Ishikawa (cell line): ENCODE results near the gene TXNL1.

Experiments used
- CEBPB ChIP-seq: IDR thresholded peaks from 2 replicates; pipeline ENCODE4 v1.6.1; 2012
- CREB1 ChIP-seq: IDR thresholded peaks from 2 replicates; pipeline ENCODE4 v1.6.1; 2012; ENCODE audit warnings: low read depth
- EGR1 ChIP-seq: IDR thresholded peaks from 2 replicates; pipeline ENCODE4 v1.6.1; 2012
- EP300 ChIP-seq: IDR thresholded peaks from 2 replicates; pipeline ENCODE4 v1.6.1; 2012; ENCODE audit warnings: borderline replicate concordance
- FOXM1 ChIP-seq: IDR thresholded peaks from 2 replicates; pipeline ENCODE4 v1.6.1; 2012; ENCODE audit warnings: low read depth, borderline replicate concordance
- NFIC ChIP-seq: IDR thresholded peaks from 2 replicates; pipeline ENCODE4 v1.6.1; 2012
- RAD21 ChIP-seq: IDR thresholded peaks from 2 replicates; pipeline ENCODE4 v1.6.1; 2012; ENCODE audit warnings: low read depth
- REST ChIP-seq: IDR thresholded peaks from 2 replicates; pipeline ENCODE4 v1.6.1; 2012; ENCODE audit warnings: low read depth, mild to moderate bottlenecking
- TAF1 ChIP-seq: IDR thresholded peaks from 2 replicates; pipeline ENCODE4 v1.6.1; 2012; ENCODE audit warnings: low read depth, mild to moderate bottlenecking
- TCF12 ChIP-seq: IDR thresholded peaks from 2 replicates; pipeline ENCODE4 v1.6.1; 2012; ENCODE audit warnings: low read depth
- TEAD4 ChIP-seq: IDR thresholded peaks from 2 replicates; pipeline ENCODE4 v1.6.1; 2012
- YY1 ChIP-seq: IDR thresholded peaks from 2 replicates; pipeline ENCODE4 v1.6.1; 2012; ENCODE audit warnings: low read depth
- ZBTB7A ChIP-seq: IDR thresholded peaks from 2 replicates; pipeline ENCODE4 v1.6.1; 2012; ENCODE audit warnings: low read depth
- TF ChIP-seq, protein P1 (sequence below): IDR thresholded peaks from 2 replicates; pipeline ENCODE4 v1.6.1; 2012
- TF ChIP-seq, protein P2 (sequence below): IDR thresholded peaks from 2 replicates; pipeline ENCODE4 v1.6.1; 2012

TXNL1 gene

GRCh38 chr18:56643381-56643780 is 5.0 kb upstream of the TXNL1 start:
- TF ChIP-seq TCF12 (no peak), EGR1 (no peak), RAD21 (no peak), FOXM1 (no peak), CREB1 (no peak), CEBPB (no peak), NFIC (no peak), TEAD4 (no peak), REST (no peak)
- TF ChIP-seq, protein P1, sequence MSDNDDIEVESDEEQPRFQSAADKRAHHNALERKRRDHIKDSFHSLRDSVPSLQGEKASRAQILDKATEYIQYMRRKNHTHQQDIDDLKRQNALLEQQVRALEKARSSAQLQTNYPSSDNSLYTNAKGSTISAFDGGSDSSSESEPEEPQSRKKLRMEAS, result no peak
- TF ChIP-seq, protein P2, sequence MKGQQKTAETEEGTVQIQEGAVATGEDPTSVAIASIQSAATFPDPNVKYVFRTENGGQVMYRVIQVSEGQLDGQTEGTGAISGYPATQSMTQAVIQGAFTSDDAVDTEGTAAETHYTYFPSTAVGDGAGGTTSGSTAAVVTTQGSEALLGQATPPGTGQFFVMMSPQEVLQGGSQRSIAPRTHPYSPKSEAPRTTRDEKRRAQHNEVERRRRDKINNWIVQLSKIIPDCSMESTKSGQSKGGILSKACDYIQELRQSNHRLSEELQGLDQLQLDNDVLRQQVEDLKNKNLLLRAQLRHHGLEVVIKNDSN, result no peak

DNA sequence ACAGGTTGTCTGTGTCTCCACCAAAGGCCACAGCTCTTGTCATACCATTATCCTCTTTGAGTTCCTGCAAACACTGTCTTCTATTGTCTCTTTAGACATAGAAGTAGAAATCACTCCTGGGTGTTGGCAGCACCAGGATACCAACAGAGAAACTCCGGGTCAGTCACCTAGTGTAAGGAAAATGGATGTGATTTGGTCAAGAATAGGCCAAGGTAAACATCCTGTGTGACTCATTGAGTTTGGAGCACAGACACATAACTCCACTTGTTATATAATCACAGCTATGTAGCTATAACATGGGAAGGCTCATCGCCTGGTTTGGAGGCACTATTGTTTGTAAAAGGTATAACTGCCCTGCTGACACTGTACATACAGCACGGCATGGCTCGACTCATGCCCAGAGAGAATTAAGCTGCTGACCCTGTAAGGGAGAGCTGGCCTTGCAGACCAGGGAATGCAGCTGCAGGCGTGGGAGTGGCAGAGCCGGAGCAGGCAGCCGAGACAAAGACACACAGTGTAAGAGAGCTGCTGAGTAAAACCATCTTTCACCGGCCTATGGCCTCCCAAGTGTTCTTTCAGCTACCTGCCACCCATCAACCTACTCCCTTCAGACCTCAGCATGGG is 3.4 kb upstream of the TXNL1 start:
- TF ChIP-seq CREB1 (no peak), NFIC (no peak), ZBTB7A (no peak), TAF1 (no peak), EGR1 (no peak), RAD21 (no peak), TEAD4 (no peak), FOXM1 (no peak), CEBPB (no peak), TCF12 (no peak), EP300 (no peak), YY1 (no peak), REST (no peak)
- TF ChIP-seq, protein P1, result no peak
- TF ChIP-seq, protein P2, result no peak

GRCh38 chr18:56639571-56639970 is 1.2 kb upstream of the TXNL1 start:
- no peak for TF ChIP-seq NFIC
- TF ChIP-seq EGR1, result no peak
- no peak for TF ChIP-seq EP300
- no peak for TF ChIP-seq TCF12
- no peak for TF ChIP-seq FOXM1
- no peak for TF ChIP-seq CEBPB
- TF ChIP-seq TEAD4, result no peak
- TF ChIP-seq YY1, result no peak
- TF ChIP-seq RAD21, result no peak
- TF ChIP-seq ZBTB7A, result no peak
- TF ChIP-seq, protein P2, result no peak
- TF ChIP-seq, protein P1, result no peak
- TF ChIP-seq CREB1, result no peak
- TF ChIP-seq REST, result no peak

DNA sequence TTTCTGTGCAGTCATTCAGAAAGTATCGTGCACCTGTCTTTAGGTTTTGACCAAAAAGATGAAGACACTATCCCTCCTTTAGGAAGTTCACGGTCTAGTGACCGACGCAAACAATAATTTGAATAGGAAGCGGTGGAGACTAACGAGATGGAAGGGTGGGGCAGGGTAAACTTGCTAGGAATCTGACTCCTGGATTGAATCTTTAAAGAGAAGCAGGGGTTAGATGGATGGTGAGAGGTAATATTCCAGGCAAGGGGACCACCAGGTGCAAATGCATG is 651 bp upstream of the TXNL1 start:
- TF ChIP-seq RAD21 (no peak), ZBTB7A (no peak), CREB1 (no peak), YY1 (no peak), NFIC (no peak)
- TF ChIP-seq, protein P2, result no peak
